ENCODE measurements around the gene FTL. TPM values are rescaled to one million over a fixed set of nuclear protein-coding genes. Genes with fewer than 3 reads are reported as not detected.

The FTL gene
- total RNA-seq, 2 experiments from 2014 or later: 616 to 627 TPM

- H3K27me3 Mint-ChIP-seq: no peaks in the 10 kb centered on the region
- H3K4me1 Mint-ChIP-seq (ENCODE audit: low read depth): peaks cover 45% of the 10 kb centered on the region
- peak in 3 of 14 experiments; percentile 32 to 73 (median 66) for DNase-seq
- ATAC-seq (ENCODE audit: poor library complexity): no peak
- peak overlapping the region; percentile 97 for H3K4me3 Mint-ChIP-seq
- peak overlapping the region; percentile 97 for H3K27ac Mint-ChIP-seq
- Histone ChIP-seq H3K4me1 (ENCODE audit: insufficient read depth, low read length) (peaks cover 48% of the 10 kb centered on the region), H3K9me3 (ENCODE audit: control insufficient read depth in 1 of 2, insufficient read depth in 1 of 2, low read length in 2 of 2) (peaks cover 0 to 3% of the 10 kb centered on the region in 2 experiments), H3K4me3 (ENCODE audit: low read length) (no peak overlapping the region), H3K36me3 (ENCODE audit: insufficient read depth, low read length) (peaks cover 42% of the 10 kb centered on the region), H3K27me3 (ENCODE audit: control insufficient read depth in 1 of 2, insufficient read depth in 2 of 2, low read length in 2 of 2) (peaks cover 0 to 2% of the 10 kb centered on the region in 2 experiments), H3K27ac (ENCODE audit: low read depth in 1 of 2, low read length in 2 of 2) (no peak overlapping the region)
- no peaks in the 10 kb centered on the region for H3K9me3 Mint-ChIP-seq
- ChIA-PET POLR2A (interaction anchor here (0.8 to 3.8 kb wide), 10 partner anchors 9 to 180 kb away, joined by 3 to 41 read pairs (median 4); partner anchors contain the start of genes DHDH, GYS1 and RUVBL2), CTCF (interaction anchor here (1.4 kb wide), 1 partner anchor 26 kb away, joined by 5 read pairs; the partner anchor contains the start of genes GYS1 and RUVBL2)
- H3K36me3 Mint-ChIP-seq (ENCODE audit: low read depth): peaks cover 49% of the 10 kb centered on the region
- TF ChIP-seq CTCF (IDR thresholded peaks at IDR 0.05): no peak
- intact Hi-C loops (cut with DNase I, micrococcal nuclease): loop anchor here in 1 of 2 experiments (5.0 kb wide), 2 partner anchors 110 to 320 kb away; partner anchors contain the start of gene CA11
Measured at GRCh38 chr19:48967346-48968178, 2.5 kb downstream of the FTL start.

DNA sequence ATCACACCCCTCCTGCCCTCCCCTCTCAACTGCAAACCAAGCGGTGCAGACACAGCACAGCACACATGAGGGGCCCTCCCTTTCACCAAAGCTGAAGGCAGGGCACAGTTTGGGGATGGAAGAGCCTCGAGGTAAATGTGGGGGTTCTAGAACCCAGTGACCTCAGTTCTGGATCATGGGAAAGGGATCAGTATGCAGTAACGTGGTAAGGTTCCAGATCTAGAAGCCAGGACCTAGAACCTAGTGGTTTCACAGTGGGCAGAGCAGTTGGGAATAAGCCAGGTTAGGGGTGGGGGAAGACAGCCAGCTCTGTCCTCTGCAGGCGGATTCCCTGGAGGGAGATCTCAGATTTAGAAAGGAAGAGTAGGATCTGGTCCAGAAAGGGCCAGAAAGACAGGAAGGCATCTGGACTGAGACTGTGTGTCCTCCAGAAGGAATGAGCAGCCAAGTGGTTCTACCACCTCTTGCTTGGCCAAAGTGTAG lies 3.1 kb downstream of the FTL start:
- intact Hi-C loops (cut with DNase I, micrococcal nuclease): loop anchor here in 1 of 2 experiments (5.0 kb wide), 2 partner anchors 111 to 321 kb away; partner anchors contain the start of gene CA11
- ChIA-PET POLR2A (interaction anchor here (0.8 to 3.8 kb wide), 9 partner anchors 8 to 180 kb away, joined by 3 to 41 read pairs (median 4); partner anchors contain the start of genes DHDH, GYS1 and RUVBL2), CTCF (interaction anchor here (1.4 kb wide), 1 partner anchor 25 kb away, joined by 5 read pairs; the partner anchor contains the start of genes GYS1 and RUVBL2)

More for the DNA sequence above, 3.1 kb downstream of the FTL start:
- no peak for DNase-seq
- Histone ChIP-seq H3K9me3 (ENCODE audit: control insufficient read depth in 1 of 2, insufficient read depth in 1 of 2, low read length in 2 of 2) (peaks cover 0 to 3% of the 10 kb centered on the region in 2 experiments), H3K27me3 (ENCODE audit: control insufficient read depth in 1 of 2, insufficient read depth in 2 of 2, low read length in 2 of 2) (peaks cover 0 to 2% of the 10 kb centered on the region in 2 experiments), H3K4me3 (ENCODE audit: low read length) (no peak overlapping the region), H3K36me3 (ENCODE audit: insufficient read depth, low read length) (peaks cover 46% of the 10 kb centered on the region), H3K27ac (ENCODE audit: low read depth in 1 of 2, low read length in 2 of 2) (no peak overlapping the region), H3K4me1 (ENCODE audit: insufficient read depth, low read length) (peaks cover 42% of the 10 kb centered on the region)
- Mint-ChIP-seq H3K27ac (no peak overlapping the region), H3K27me3 (no peaks in the 10 kb centered on the region), H3K9me3 (no peaks in the 10 kb centered on the region), H3K4me3 (peak overlapping the region; percentile 25), H3K36me3 (ENCODE audit: low read depth) (peaks cover 56% of the 10 kb centered on the region), H3K4me1 (ENCODE audit: low read depth) (peaks cover 39% of the 10 kb centered on the region)
- no peak for TF ChIP-seq CTCF (IDR thresholded peaks at IDR 0.05)
- no peak for ATAC-seq (ENCODE audit: poor library complexity)

Data from CD4-positive, alpha-beta T cell (primary cell).